ENCODE data around the gene OTUD1. TPM values are rescaled to one million over a fixed set of nuclear protein-coding genes. Genes with fewer than 3 reads are reported as not detected.

OTUD1 gene
- total RNA-seq, 2 experiments from 2014 or later, result 4.5 to 6.8 TPM

GRCh38 chr10:23467548-23467947 lies 28.7 kb downstream of the OTUD1 start:
- Histone ChIP-seq H2AFZ (ENCODE audit: low read length) (no peak overlapping the region), H3K9me2 (ENCODE audit: insufficient read depth, low read length) (no peaks in the 10 kb centered on the region), H3K9me3 (ENCODE audit: low read length) (no peaks in the 10 kb centered on the region), H3K4me2 (ENCODE audit: low read length) (no peak overlapping the region), H3K27ac (ENCODE audit: low read depth, low read length, poor library complexity, severe bottlenecking) (no peak overlapping the region), H3K4me1 (ENCODE audit: insufficient read depth, low read length, poor library complexity, severe bottlenecking) (no peaks in the 10 kb centered on the region), H3K36me3 (ENCODE audit: insufficient read depth, low read length) (no peaks in the 10 kb centered on the region), H4K20me1 (ENCODE audit: insufficient read depth, low read length) (no peaks in the 10 kb centered on the region), H3K79me2 (ENCODE audit: insufficient read depth, low read depth, low read length) (no peaks in the 10 kb centered on the region), H3K4me3 (ENCODE audit: low read depth, low read length, poor library complexity, severe bottlenecking) (no peak overlapping the region)
- no TSS peak for BruUV-seq (replicated peaks)
- intact Hi-C loops (cut with micrococcal nuclease; ENCODE audit: unreplicated experiment), result no loop called here
- CTCF ChIA-PET (ENCODE audit: unreplicated experiment), result no interaction called here
- POLR2A ChIA-PET, result interaction anchor here (0.5 to 1.4 kb wide), 3 partner anchors 21 to 79 kb away, joined by 3 to 4 read pairs (median 3); no protein-coding TSS in a partner anchor
- TF ChIP-seq EZH2phosphoT487 (IDR thresholded peaks at IDR 0.05; ENCODE audit: borderline replicate concordance, low read depth, low read length), result no peak
- TF ChIP-seq, protein P1, sequence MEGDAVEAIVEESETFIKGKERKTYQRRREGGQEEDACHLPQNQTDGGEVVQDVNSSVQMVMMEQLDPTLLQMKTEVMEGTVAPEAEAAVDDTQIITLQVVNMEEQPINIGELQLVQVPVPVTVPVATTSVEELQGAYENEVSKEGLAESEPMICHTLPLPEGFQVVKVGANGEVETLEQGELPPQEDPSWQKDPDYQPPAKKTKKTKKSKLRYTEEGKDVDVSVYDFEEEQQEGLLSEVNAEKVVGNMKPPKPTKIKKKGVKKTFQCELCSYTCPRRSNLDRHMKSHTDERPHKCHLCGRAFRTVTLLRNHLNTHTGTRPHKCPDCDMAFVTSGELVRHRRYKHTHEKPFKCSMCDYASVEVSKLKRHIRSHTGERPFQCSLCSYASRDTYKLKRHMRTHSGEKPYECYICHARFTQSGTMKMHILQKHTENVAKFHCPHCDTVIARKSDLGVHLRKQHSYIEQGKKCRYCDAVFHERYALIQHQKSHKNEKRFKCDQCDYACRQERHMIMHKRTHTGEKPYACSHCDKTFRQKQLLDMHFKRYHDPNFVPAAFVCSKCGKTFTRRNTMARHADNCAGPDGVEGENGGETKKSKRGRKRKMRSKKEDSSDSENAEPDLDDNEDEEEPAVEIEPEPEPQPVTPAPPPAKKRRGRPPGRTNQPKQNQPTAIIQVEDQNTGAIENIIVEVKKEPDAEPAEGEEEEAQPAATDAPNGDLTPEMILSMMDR (conservative IDR thresholded peaks at IDR 0.05; ENCODE audit: low read length), result no peak
- DNase-seq (ENCODE audit: low spot score), result no peak

DNA sequence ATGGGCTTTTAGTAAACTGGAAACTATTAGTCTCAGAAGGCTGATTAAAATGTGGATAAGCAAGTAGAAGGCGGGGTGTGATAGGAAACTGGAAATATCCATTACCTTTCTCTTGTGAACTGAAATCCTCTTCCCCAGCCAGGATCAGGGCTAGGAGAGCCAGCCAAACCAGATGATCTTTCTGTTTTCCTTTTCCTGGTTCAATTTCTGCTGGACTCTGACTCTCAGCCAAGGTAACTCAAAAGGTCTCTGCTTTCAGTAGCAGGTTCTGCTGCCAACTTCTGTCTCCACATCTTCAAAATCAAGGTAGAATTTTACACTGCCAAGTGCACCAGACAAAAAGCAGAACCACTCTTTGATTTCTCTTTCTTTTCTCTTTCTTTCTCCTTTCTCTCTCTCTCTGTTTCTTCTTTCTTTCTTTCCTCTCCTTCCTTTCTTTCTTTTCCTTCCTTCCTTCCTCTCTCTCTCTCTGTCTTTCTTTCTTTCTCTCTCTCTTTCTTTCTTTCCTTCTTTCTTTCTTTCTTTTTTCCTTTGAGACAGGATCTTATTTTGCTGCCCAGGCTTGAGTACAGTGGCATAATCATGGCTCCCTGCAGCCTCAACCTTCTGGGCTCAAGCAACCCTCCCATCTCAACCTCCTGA lies 30.8 kb downstream of the OTUD1 start:
- H2AFZ ChIP-seq (ENCODE audit: low read length), result no peak overlapping the region
- no peaks in the 10 kb centered on the region for H3K79me2 ChIP-seq (ENCODE audit: insufficient read depth, low read depth, low read length)
- no peaks in the 10 kb centered on the region for H3K9me2 ChIP-seq (ENCODE audit: insufficient read depth, low read length)
- H4K20me1 ChIP-seq (ENCODE audit: insufficient read depth, low read length), result no peaks in the 10 kb centered on the region
- ChIA-PET POLR2A (no interaction called here), CTCF (ENCODE audit: unreplicated experiment) (no interaction called here)
- no peak for DNase-seq (ENCODE audit: low spot score)
- TF ChIP-seq, protein P1 (conservative IDR thresholded peaks at IDR 0.05; ENCODE audit: low read length), result no peak
- TF ChIP-seq EZH2phosphoT487 (IDR thresholded peaks at IDR 0.05; ENCODE audit: borderline replicate concordance, low read depth, low read length), result no peak
- H3K4me2 ChIP-seq (ENCODE audit: low read length), result no peak overlapping the region
- no peak overlapping the region for H3K27ac ChIP-seq (ENCODE audit: low read depth, low read length, poor library complexity, severe bottlenecking)
- H3K36me3 ChIP-seq (ENCODE audit: insufficient read depth, low read length), result no peaks in the 10 kb centered on the region
- H3K4me1 ChIP-seq (ENCODE audit: insufficient read depth, low read length, poor library complexity, severe bottlenecking), result no peaks in the 10 kb centered on the region
- intact Hi-C loops (cut with micrococcal nuclease; ENCODE audit: unreplicated experiment), result no loop called here
- H3K9me3 ChIP-seq (ENCODE audit: low read length), result no peaks in the 10 kb centered on the region
- no TSS peak for BruUV-seq (replicated peaks)
- H3K4me3 ChIP-seq (ENCODE audit: low read depth, low read length, poor library complexity, severe bottlenecking), result no peak overlapping the region

DNA sequence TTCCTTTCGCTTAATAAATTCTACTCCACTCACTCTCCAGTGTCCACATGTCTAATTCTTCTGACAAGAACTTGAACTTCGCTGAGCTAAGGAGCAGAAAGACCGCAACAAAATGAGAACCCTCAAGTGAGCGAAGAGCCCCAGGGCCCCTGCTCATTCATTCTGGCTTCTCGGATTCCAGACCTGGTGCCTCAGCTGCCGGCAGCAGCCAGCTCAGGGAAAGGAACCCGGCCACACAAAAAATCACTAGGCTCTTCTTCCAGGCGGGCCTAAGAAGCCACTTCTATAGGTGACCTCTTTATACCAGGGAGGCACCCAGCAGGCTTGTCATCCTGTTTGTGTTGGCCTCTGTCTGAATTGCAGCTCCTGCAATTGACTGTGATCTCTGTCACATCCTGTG lies 33.3 kb downstream of the OTUD1 start:
- Histone ChIP-seq H3K9me2 (ENCODE audit: insufficient read depth, low read length) (no peaks in the 10 kb centered on the region), H3K36me3 (ENCODE audit: insufficient read depth, low read length) (no peaks in the 10 kb centered on the region), H3K9me3 (ENCODE audit: low read length) (no peaks in the 10 kb centered on the region), H3K4me3 (ENCODE audit: low read depth, low read length, poor library complexity, severe bottlenecking) (no peak overlapping the region), H3K4me1 (ENCODE audit: insufficient read depth, low read length, poor library complexity, severe bottlenecking) (no peaks in the 10 kb centered on the region), H3K79me2 (ENCODE audit: insufficient read depth, low read depth, low read length) (no peaks in the 10 kb centered on the region), H2AFZ (ENCODE audit: low read length) (no peak overlapping the region), H4K20me1 (ENCODE audit: insufficient read depth, low read length) (no peaks in the 10 kb centered on the region), H3K4me2 (ENCODE audit: low read length) (no peak overlapping the region), H3K27ac (ENCODE audit: low read depth, low read length, poor library complexity, severe bottlenecking) (no peak overlapping the region)
- intact Hi-C loops (cut with micrococcal nuclease; ENCODE audit: unreplicated experiment), result no loop called here
- ChIA-PET POLR2A (no interaction called here), CTCF (ENCODE audit: unreplicated experiment) (no interaction called here)
- no peak for DNase-seq (ENCODE audit: low spot score)
- TF ChIP-seq, protein P1 (conservative IDR thresholded peaks at IDR 0.05; ENCODE audit: low read length), result no peak
- no peak for TF ChIP-seq EZH2phosphoT487 (IDR thresholded peaks at IDR 0.05; ENCODE audit: borderline replicate concordance, low read depth, low read length)
- BruUV-seq (replicated peaks), result no TSS peak
